Thyroid gland (tissue), 4 donors: ENCODE results near the gene SLC1A7.

Experiments used
- CTCF ChIP-seq, 6 experiments: fragments of 200-600 bp in 3 of 6; fragments of 450-650 bp in 3 of 6; sonication (generic) in 3 of 6; IDR thresholded peaks; one replicate each; pipeline ENCODE4 v1.5.1; 2016 to 2019; ENCODE audit warnings: antibody characterized with exemption in 6 of 6, mild to moderate bottlenecking in 2 of 6, inconsistent platforms in 1 of 6, moderate library complexity in 1 of 6
- POLR2A ChIP-seq, 2 donors: fragments of 450-650 bp; IDR thresholded peaks; one replicate each; pipeline ENCODE4 v1.6.1; 2017; ENCODE audit warnings: antibody characterized with exemption in 2 of 2, mild to moderate bottlenecking in 2 of 2, moderate library complexity in 1 of 2

GRCh38 chr1:53141487-53142055 is 867 bp downstream of the SLC1A7 start:
- TF ChIP-seq POLR2A (IDR thresholded peaks at IDR 0.05) (no peak), CTCF (IDR thresholded peaks at IDR 0.05) (no peak)
